Aorta (tissue), 5 donors: ENCODE results near the gene AGAP1. TPM values are rescaled to one million over a fixed set of nuclear protein-coding genes. Genes with fewer than 3 reads are reported as not detected.

ENCODE experiments used
- ATAC-seq: fragments of 200-7000 bp; cut with Tn5 transposase; one replicate; pipeline ENCODE4 v1.9.1; 2022; ENCODE audit warnings: moderate library complexity; ENCODE audit not compliant: low FRiP score
- DNase-seq, 2 donors: peaks; one replicate each; pipeline ENCODE4 v3.0.0-alpha.2; 2020
- H3K27ac ChIP-seq, 2 donors: one replicate each; pipeline ENCODE4 v1.5.1; 2013; ENCODE audit warnings: low read length in 2 of 2, mild to moderate bottlenecking in 2 of 2, moderate library complexity in 2 of 2, control low read depth in 1 of 2, inconsistent platforms in 1 of 2, low read depth in 1 of 2
- H3K27me3 ChIP-seq, 2 donors: one replicate each; pipeline ENCODE4 v1.6.1; 2013; ENCODE audit warnings: control low read depth in 1 of 2, low read length in 1 of 2, mild to moderate bottlenecking in 1 of 2, moderate library complexity in 1 of 2; ENCODE audit not compliant: insufficient read depth in 2 of 2, control insufficient read depth in 1 of 2
- H3K36me3 ChIP-seq, 2 donors: one replicate each; pipeline ENCODE4 v1.6.1; 2013; ENCODE audit warnings: control low read depth in 1 of 2, low read length in 1 of 2, mild to moderate bottlenecking in 1 of 2; ENCODE audit not compliant: insufficient read depth in 2 of 2, control insufficient read depth in 1 of 2
- H3K4me1 ChIP-seq, 2 donors: one replicate each; pipeline ENCODE4 v1.6.1; 2013; ENCODE audit warnings: low read length in 2 of 2, control low read depth in 1 of 2, mild to moderate bottlenecking in 1 of 2, moderate library complexity in 1 of 2; ENCODE audit not compliant: insufficient read depth in 2 of 2, control insufficient read depth in 1 of 2
- H3K4me3 ChIP-seq, 2 donors: one replicate each; pipeline ENCODE4 v1.5.1; 2013; ENCODE audit warnings: low read length in 2 of 2, control low read depth in 1 of 2, mild to moderate bottlenecking in 1 of 2
- H3K9me3 ChIP-seq: one replicate; pipeline ENCODE4 v1.6.1; 2013; ENCODE audit warnings: mild to moderate bottlenecking, low read length; ENCODE audit not compliant: control insufficient read depth
- WGBS, 2 donors: extraction: QIAGEN DNeasy Blood & Tissue Kit; methylation state at CpG; one replicate each; pipeline ENCODE4 v1.1.7; 2013; 5-methylcytosine and 5-hydroxymethylcytosine counted together
- intact Hi-C, 2 donors: fragments of 100-400 bp; cut with DNase I; formaldehyde crosslinking; loops; one replicate each; pipeline versions ENCODE4 v1.14.2 to v1.15.0; 2022
- polyA plus RNA-seq, 2 donors: library from polyadenylated mRNA; stranded (reverse); fragments of 200-250 nt; gene quantifications; one replicate each; pipeline ENCODE4 v1.2.3, GENCODE V29; 2013
- total RNA-seq, 2 donors: library from RNA; stranded (reverse); fragmentation: NEBNext Ultra II Directional; extraction: Animal tissue kit (Norgen Biotek cat#: 25700); gene quantifications; one replicate each; pipeline ENCODE4 v1.2.1, GENCODE V29; 2021
- donor health status: healthy with polysubstance abuse.
- donor health status: Bipolar disorder and iron deficiency.
- donor health status: DM: no; HTN: no; CAD: no.
- donor health status: DM: no; HTN: no; CAD: no.
- donor health status: DM: yes; HTN: yes; CAD: no.

The AGAP1 gene
- total and polyA plus RNA-seq, 4 donors, result 3.0 to 32.7 (median 12.7) TPM

- no peaks in the 10 kb centered on the region for H3K27me3 ChIP-seq
- no peaks in the 10 kb centered on the region for H3K36me3 ChIP-seq
- DNase-seq (no peak), ATAC-seq (no peak)
- no peak overlapping the region for H3K4me3 ChIP-seq
- no peaks in the 10 kb centered on the region for H3K9me3 ChIP-seq
- 97 to 98% methylated on average over 3 of the region's 3 CpGs for WGBS, 2 donors
- no peak overlapping the region for H3K27ac ChIP-seq
- no peaks in the 10 kb centered on the region for H3K4me1 ChIP-seq
- intact Hi-C loops, result no loop called here
Measured at GRCh38 chr2:235695602-235695895, 201.7 kb downstream of the AGAP1 start.

DNA sequence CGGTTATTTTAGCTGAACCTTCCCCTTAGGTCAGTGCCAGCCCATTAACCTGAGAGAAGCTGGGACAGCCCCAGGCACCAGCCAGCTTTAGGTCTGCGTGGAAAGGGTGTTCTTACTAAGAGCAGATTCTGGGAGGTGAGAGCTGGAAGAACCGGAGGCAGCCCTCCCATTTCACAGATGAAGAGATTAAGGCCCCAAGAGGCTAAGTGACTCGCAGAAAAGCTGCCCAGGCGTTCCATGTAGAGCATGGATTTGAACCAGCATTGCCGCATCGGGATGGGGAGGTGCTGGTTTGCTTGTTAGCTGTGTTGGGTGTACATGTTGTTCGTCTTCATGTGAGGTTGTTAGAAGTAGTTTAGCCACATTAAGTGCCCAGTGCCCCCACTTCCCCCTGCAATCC is 203.2 kb downstream of the AGAP1 start:
- no peak for DNase-seq
- Histone ChIP-seq H3K27me3 (no peaks in the 10 kb centered on the region), H3K9me3 (no peaks in the 10 kb centered on the region), H3K27ac (no peak overlapping the region), H3K36me3 (no peaks in the 10 kb centered on the region), H3K4me1 (no peaks in the 10 kb centered on the region), H3K4me3 (no peak overlapping the region)
- intact Hi-C loops, result no loop called here
- 95% methylated on average over 8 of the region's 8 CpGs for WGBS, 2 donors
- no peak for ATAC-seq

- Histone ChIP-seq H3K27me3 (no peaks in the 10 kb centered on the region), H3K4me3 (no peak overlapping the region), H3K4me1 (no peaks in the 10 kb centered on the region), H3K36me3 (no peaks in the 10 kb centered on the region), H3K27ac (no peak overlapping the region), H3K9me3 (no peaks in the 10 kb centered on the region)
- no peak for ATAC-seq
- no peak for DNase-seq
- WGBS, 2 donors, result 88 to 89% methylated on average over 9 of the region's 9 CpGs
- intact Hi-C loops, result no loop called here
Measured at GRCh38 chr2:235698028-235698427, 204.2 kb downstream of the AGAP1 start.

GRCh38 chr2:235698491-235698890 is 204.6 kb downstream of the AGAP1 start:
- intact Hi-C loops, result no loop called here
- Histone ChIP-seq H3K4me3 (no peak overlapping the region), H3K36me3 (no peaks in the 10 kb centered on the region), H3K27ac (no peak overlapping the region), H3K27me3 (no peaks in the 10 kb centered on the region), H3K4me1 (no peaks in the 10 kb centered on the region), H3K9me3 (no peaks in the 10 kb centered on the region)
- no peak for ATAC-seq
- DNase-seq, result no peak
- 96 to 97% methylated on average over 7 of the region's 7 CpGs for WGBS, 2 donors

DNA sequence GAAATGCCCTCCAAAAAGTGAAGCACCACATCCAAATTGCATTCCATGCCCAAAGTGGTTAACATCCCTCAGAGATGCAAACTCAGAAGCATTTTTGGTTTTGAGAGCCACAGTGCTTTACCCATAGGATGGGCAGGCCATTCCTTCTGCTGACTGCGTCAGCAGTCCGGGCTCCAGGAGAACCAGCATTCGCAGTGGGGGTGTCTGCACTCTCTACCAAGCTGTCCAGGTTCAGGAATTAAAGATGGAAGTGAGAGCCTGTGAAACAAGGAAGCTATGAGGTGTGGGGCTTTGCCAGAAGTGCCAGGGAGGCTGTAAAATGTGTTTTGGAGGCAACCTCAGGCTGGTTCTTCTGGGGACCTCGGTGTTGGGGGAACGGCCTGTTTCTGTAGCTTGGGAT is 205.7 kb downstream of the AGAP1 start:
- intact Hi-C loops, result no loop called here
- ATAC-seq (no peak), DNase-seq (no peak)
- Histone ChIP-seq H3K4me1 (no peaks in the 10 kb centered on the region), H3K4me3 (no peak overlapping the region), H3K36me3 (no peaks in the 10 kb centered on the region), H3K9me3 (no peaks in the 10 kb centered on the region), H3K27ac (no peak overlapping the region), H3K27me3 (no peaks in the 10 kb centered on the region)
- WGBS, 2 donors, result 88 to 89% methylated on average over 5 of the region's 5 CpGs

DNA sequence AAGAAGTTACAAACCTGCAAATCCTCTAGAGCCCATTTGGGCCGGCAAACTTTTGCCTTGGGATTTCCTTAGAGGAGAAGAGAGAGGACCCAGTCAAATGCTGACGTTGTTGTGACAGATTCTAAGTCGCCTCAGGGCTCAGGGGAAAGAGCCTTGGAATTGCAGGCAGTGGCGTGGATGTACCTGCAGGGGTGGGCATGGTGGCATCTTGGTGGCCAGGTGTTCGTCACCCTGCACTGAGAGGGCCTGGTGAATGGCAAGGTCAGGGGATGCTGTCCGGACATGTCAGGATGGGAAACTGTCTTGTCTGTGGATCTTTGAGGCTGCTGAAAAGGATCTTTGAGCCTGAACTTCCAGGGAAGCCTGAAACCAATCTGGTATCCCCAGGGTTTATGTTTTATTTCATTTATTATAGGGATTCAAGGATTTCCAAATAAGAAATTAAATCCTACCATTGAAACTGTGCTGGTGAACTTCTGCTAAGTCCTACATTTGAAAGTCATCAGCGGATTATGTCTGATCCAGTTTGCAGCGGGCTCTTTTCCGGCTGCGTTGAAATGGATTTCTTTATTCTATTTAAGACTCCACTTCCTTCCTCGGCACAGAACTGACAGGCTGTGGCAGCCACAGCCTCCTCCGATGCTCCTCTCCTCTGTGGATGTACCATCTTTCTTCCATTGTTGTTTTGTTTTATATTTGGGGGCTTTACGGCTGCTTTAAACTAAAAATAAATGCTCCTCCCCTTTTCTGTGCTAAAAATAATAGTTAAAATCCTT is 207.6 kb downstream of the AGAP1 start:
- intact Hi-C loops, result no loop called here
- Histone ChIP-seq H3K9me3 (no peaks in the 10 kb centered on the region), H3K27me3 (no peaks in the 10 kb centered on the region), H3K36me3 (no peaks in the 10 kb centered on the region), H3K27ac (no peak overlapping the region), H3K4me3 (no peak overlapping the region), H3K4me1 (no peaks in the 10 kb centered on the region)
- DNase-seq (no peak), ATAC-seq (no peak)
- whole genome bisulfite sequencing, 2 donors, result 69 to 75% methylated on average over 13 of the region's 13 CpGs

GRCh38 chr2:235702186-235702585 is 208.3 kb downstream of the AGAP1 start:
- Histone ChIP-seq H3K9me3 (no peaks in the 10 kb centered on the region), H3K4me1 (no peaks in the 10 kb centered on the region), H3K36me3 (no peaks in the 10 kb centered on the region), H3K4me3 (no peak overlapping the region), H3K27me3 (no peaks in the 10 kb centered on the region), H3K27ac (no peak overlapping the region)
- ATAC-seq (no peak), DNase-seq (no peak)
- WGBS, 2 donors, result 68 to 81% methylated on average over 4 of the region's 4 CpGs
- intact Hi-C loops, result no loop called here

- no peaks in the 10 kb centered on the region for H3K9me3 ChIP-seq
- H3K27me3 ChIP-seq, result no peaks in the 10 kb centered on the region
- no peak overlapping the region for H3K27ac ChIP-seq
- no peak overlapping the region for H3K4me3 ChIP-seq
- intact Hi-C loops, result no loop called here
- peak in 1 of 2 donors; percentile 33 for DNase-seq
- H3K36me3 ChIP-seq, result no peaks in the 10 kb centered on the region
- H3K4me1 ChIP-seq, result no peaks in the 10 kb centered on the region
- no peak for ATAC-seq
- WGBS, 2 donors, result 96% methylated on average over 10 of the region's 10 CpGs
Measured at GRCh38 chr2:235703711-235704295, 210.0 kb downstream of the AGAP1 start.

- H3K4me1 ChIP-seq, result no peaks in the 10 kb centered on the region
- no peak for ATAC-seq
- H3K36me3 ChIP-seq, result no peaks in the 10 kb centered on the region
- H3K9me3 ChIP-seq, result no peaks in the 10 kb centered on the region
- DNase-seq, result peak in 1 of 2 donors; percentile 47
- no peak overlapping the region for H3K27ac ChIP-seq
- intact Hi-C loops, result no loop called here
- H3K4me3 ChIP-seq, result no peak overlapping the region
- 83 to 84% methylated on average over 8 of the region's 8 CpGs for WGBS, 2 donors
- H3K27me3 ChIP-seq, result no peaks in the 10 kb centered on the region
Measured at GRCh38 chr2:235705296-235705695, 211.5 kb downstream of the AGAP1 start.
